Measurements from ENCODE around the gene FAM76A.

Gene FAM76A

DNA sequence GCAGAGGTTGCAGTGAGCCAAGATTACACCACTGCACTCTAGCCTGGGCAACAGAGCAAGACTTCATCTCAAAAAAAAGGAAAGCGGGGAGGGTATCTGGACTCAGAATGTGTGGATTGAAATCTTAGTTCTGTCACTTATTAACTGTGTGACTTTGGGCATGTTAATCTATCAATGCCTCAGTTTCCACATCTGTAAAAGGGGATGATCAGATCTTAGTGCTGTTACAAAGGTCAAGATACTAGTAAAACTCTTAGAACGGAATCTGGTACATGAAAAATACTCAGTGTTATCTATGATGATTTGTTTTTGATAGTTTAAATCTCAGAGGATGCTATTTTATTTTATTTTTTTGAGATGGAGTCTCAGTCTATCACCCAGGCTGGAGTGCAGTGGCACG is 10.5 kb downstream of the FAM76A start:
- no peak for DNase-seq (ENCODE audit: low spot score)

DNA sequence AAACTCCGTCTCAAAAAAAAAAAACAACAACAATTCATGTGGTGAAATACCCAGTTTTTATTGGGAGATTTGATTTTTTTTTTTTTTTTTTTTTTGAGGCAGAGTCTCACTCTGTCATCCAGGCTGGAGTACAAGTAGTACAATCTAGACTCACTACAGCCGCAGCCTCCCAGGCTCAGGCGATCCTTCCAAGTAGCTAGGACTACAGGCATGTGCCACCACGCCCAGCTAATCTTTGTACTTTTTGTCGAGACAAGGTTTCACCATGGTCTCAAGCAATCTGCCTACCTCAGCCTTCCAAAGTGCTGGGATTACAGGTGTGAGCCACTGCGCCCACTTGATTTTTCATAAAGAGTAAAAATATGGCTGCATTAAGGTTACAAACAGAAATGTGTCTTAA is 15.4 kb downstream of the FAM76A start:
- no peak for DNase-seq (ENCODE audit: low spot score)
- TF ChIP-seq, protein P1, sequence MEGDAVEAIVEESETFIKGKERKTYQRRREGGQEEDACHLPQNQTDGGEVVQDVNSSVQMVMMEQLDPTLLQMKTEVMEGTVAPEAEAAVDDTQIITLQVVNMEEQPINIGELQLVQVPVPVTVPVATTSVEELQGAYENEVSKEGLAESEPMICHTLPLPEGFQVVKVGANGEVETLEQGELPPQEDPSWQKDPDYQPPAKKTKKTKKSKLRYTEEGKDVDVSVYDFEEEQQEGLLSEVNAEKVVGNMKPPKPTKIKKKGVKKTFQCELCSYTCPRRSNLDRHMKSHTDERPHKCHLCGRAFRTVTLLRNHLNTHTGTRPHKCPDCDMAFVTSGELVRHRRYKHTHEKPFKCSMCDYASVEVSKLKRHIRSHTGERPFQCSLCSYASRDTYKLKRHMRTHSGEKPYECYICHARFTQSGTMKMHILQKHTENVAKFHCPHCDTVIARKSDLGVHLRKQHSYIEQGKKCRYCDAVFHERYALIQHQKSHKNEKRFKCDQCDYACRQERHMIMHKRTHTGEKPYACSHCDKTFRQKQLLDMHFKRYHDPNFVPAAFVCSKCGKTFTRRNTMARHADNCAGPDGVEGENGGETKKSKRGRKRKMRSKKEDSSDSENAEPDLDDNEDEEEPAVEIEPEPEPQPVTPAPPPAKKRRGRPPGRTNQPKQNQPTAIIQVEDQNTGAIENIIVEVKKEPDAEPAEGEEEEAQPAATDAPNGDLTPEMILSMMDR (IDR thresholded peaks at IDR 0.05; ENCODE audit: extremely low read depth, missing control alignments): no peak

More for the DNA sequence above, 10.5 kb downstream of the FAM76A start:
- TF ChIP-seq, protein P1 (IDR thresholded peaks at IDR 0.05; ENCODE audit: extremely low read depth, missing control alignments): no peak

DNA sequence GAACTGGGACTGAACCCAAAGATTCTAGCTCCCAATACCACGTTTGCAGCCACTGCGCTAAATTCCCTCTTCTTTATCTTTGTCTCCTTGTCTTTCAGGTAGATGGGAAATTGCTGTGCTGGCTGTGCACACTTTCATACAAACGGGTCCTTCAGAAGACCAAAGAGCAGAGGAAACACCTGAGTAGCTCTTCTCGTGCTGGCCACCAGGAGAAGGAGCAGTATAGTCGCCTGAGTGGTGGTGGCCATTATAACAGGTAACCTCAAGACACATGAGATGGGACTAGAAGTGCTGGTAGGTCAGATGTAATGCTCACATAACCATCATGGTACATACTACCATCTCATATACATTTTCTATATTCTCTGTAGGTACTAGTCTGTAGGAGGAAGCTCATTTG is 18.8 kb downstream of the FAM76A start:
- TF ChIP-seq, protein P1 (IDR thresholded peaks at IDR 0.05; ENCODE audit: extremely low read depth, missing control alignments): no peak
- DNase-seq (ENCODE audit: low spot score): no peak

DNA sequence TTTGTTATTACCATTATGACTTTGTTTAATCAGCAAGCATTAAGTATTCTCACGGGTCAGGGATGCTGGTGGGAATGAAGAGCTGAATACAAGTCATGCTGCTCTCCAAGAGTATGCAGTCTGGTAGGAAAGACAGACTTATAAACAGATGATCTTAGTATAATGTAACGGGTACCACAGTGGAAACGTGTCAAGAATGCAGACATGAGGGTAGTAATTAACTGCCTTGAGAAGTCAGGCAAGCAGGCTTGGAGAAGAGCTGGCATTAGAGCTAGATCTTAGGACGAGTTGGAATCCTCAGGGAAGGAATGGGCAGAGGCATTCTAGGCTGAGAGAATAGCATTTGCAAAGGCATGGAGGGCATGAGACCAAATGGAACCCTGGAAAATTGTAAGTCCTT is 19.7 kb downstream of the FAM76A start:
- DNase-seq (ENCODE audit: low spot score): no peak
- TF ChIP-seq, protein P1 (IDR thresholded peaks at IDR 0.05; ENCODE audit: extremely low read depth, missing control alignments): no peak

DNA sequence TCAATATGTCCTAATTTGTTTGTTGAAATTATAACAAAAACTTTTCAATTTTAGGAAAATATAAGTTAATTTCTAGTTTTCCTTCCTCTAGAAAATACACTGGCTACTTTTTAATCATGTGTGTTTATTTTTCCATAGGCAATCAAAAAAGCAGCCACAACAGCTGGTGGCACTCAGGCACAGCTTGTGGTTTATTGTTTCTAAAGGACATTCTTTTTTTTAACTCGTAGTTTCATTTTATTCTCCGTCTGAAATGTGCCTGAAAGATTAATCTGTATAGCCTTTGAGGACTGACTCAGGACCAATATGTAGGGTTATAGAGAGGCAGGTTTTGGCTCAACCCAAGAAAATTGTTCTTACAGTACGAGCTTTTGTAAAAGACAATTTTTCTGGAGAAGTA is 26.6 kb downstream of the FAM76A start:
- TF ChIP-seq, protein P1 (IDR thresholded peaks at IDR 0.05; ENCODE audit: extremely low read depth, missing control alignments): no peak
- no peak for DNase-seq (ENCODE audit: low spot score)

DNA sequence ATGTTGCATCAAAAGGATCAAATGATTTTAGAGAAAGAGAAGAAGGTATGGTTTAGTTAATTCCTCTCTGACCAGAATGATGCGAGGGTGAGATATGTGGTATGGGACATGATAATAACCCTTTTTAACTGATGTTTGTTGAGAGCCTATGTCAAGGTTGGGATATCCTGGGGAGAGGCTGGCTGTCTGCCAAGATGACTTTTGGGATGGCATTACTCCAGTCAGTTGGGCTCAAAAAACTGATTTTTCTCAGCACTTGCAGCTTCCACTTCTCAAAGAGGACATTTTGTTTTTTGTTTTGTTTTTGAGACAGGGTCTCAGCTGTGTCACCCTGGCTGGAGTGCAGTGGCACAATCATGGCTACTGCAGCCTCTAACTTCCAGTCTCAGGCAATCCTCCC is 29.5 kb downstream of the FAM76A start:
- DNase-seq (ENCODE audit: low spot score): no peak
- TF ChIP-seq, protein P1 (IDR thresholded peaks at IDR 0.05; ENCODE audit: extremely low read depth, missing control alignments): no peak

DNA sequence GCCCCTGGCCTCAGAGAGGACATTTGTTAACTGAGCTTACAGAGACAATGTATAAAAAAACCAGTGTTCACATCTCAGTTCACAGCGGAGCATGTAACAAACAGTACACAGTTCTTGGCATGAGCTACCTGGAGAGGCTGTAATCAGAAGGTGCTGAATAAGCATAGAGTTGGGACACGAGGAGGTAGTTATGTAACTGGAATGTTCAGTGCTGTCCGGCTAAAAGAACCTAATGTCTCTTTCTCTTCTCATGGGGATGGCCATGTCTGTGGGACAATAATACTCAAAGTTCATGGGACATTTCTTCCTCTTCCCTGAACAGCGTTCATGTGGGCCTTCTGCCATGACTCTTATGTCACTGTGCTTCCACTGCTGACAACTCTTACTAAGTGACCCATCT is 30.1 kb downstream of the FAM76A start:
- TF ChIP-seq, protein P1 (IDR thresholded peaks at IDR 0.05; ENCODE audit: extremely low read depth, missing control alignments): no peak
- DNase-seq (ENCODE audit: low spot score): no peak
